Muscle of arm (tissue), 12 donors: ENCODE data around the gene PPFIA1. TPM values are rescaled to one million over a fixed set of nuclear protein-coding genes. Genes with fewer than 3 reads are reported as not detected.

Experiments used
- DNase-seq: peaks from one replicate; pipeline ENCODE4 v3.0.0-alpha.2; 2013
- polyA plus RNA-seq, 12 donors: library from polyadenylated mRNA; unstranded; fragments of 120-200 nt; gene quantifications; one replicate each; pipeline ENCODE4 v1.2.1, GENCODE V29; 2013; ENCODE audit not compliant: insufficient read length in 12 of 12

Gene PPFIA1
- polyA plus RNA-seq, 12 donors: 28.1 to 46.4 (median 32.6) TPM; not detected in 1

GRCh38 chr11:70430671-70431574, 160.4 kb downstream of the PPFIA1 start:
- no peak for DNase-seq

DNA sequence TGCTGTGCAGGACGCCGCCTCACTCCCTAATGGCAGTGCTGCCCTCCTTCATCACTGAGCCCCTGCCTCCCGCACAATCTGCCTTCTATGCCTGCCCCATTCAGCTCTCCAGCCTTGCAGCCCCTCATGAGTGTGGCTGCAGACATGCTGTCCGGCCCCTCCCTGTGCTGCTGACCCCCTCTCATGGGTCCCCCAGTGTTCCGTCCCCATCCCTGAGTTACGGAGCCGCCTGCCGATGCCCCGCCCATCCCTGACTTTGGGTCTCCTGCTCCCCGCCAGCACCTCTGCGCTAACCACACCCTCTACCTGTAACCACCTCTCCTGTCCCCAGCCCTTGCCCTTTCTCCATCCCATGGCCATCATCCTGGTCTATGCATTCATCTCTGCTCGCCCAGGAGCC, 161.1 kb downstream of the PPFIA1 start:
- DNase-seq: no peak

DNA sequence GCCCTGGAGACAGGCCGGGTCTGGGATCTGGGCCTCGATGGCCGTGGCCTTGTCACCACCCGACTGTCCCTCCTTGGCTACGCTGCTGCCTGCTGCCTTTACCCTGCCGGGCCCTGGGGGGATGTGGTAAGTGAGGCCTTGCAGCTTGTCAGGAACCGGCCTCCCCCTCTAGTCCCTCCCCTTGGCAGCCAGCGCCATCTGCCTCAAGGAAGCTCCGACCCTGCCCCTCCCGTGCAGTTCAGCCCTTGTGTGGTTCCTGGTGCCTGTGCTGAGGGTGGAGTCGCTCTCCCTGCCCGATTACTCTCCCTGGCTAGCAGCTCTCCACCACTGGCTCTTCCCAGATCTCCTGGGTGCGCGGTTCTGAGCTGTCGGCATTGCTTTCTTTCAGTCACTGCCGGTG, 161.6 kb downstream of the PPFIA1 start:
- no peak for DNase-seq

- DNase-seq: no peak
Observed at GRCh38 chr11:70432580-70432979, 162.1 kb downstream of the PPFIA1 start.

DNA sequence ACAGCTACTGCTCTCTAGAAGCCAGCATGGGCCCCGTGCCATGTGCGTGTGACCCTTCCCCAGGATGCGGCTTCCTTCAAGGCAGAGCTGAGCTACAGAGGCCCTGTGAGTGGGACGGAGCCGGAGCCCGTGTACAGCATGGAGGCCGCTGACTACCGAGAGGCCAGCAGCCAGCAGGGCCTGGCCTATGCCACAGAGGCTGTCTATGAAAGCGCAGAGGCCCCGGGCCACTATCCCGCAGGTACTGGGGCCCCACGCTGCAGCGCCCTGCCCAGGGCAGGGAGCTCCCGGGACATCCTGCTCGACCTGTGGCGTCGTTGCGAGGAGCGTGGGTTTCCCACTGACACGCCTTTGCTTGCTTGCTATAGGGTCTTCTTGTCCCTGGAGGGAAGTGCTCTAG, 162.5 kb downstream of the PPFIA1 start:
- no peak for DNase-seq

GRCh38 chr11:70433526-70433925, 163.0 kb downstream of the PPFIA1 start:
- DNase-seq: no peak

Other genes with a start within 250 kb of the PPFIA1 start
- 10 to 100 TPM in 4 of 12 donors, 1 to 10 TPM in 7, not detected in 1; 6.4 to 33.6 (median 9.7) TPM for gene ANO1, start 192.4 kb upstream of the PPFIA1 start, polyA plus RNA-seq
- 1 to 10 TPM in 11 of 12 donors, not detected in 1; 5.8 to 9.9 (median 8.1) TPM for gene FADD, start 67.4 kb upstream of the PPFIA1 start, polyA plus RNA-seq
- 1,000 to 10,000 TPM in 1 of 12 donors, 100 to 1,000 TPM in 3, 10 to 100 TPM in 8; 81.8 to 1,218 (median 95.0) TPM for gene CTTN, start 127.8 kb downstream of the PPFIA1 start, polyA plus RNA-seq